Caco-2 (cell line): Measurements from ENCODE around the gene ZFHX3. TPM values are rescaled to one million over a fixed set of nuclear protein-coding genes. Genes with fewer than 3 reads are reported as not detected.

Experiments
- BruUV-seq: library from RNA; stranded (reverse); fragments of 400-500 nt; replicated peaks from 2 replicates; lab custom pipeline; 2021; lab: Mats Ljungman, UMichigan
- CTCF ChIA-PET: fragments of 300-600 bp; sonication (Branson Sonifier 250); formaldehyde crosslinking; loops from one replicate; lab custom pipeline; 2022; ENCODE audit warnings: antibody characterized with exemption; lab: Charles Lee
- POLR2A ChIA-PET: fragments of 300-600 bp; sonication (Branson Sonifier 250); formaldehyde crosslinking; loops from one replicate; lab custom pipeline; 2022; ENCODE audit warnings: antibody characterized with exemption; lab: Charles Lee
- DNase-seq, 2 experiments: peaks; one replicate each; pipeline versions ENCODE4 v3.0.0 to v3.0.0-alpha.2; 2020 to 2022
- H3K27me3 ChIP-seq: replicated peaks from 2 replicates; pipeline ENCODE4 v1.6.0; 2011; ENCODE audit warnings: low read length; ENCODE audit not compliant: control insufficient read depth, insufficient read depth
- H3K36me3 ChIP-seq: 2 replicates; pipeline ENCODE4 v1.5.1; 2011; ENCODE audit warnings: low read length; ENCODE audit not compliant: control insufficient read depth, insufficient read depth
- H3K4me1 ChIP-seq: fragments of 250-450 bp; sonication (Bioruptor Pico); 2 replicates; pipeline ENCODE4 v1.5.1; 2020; ENCODE audit warnings: mild to moderate bottlenecking
- H3K4me3 ChIP-seq: 2 replicates; pipeline ENCODE4 v1.5.1; 2011; ENCODE audit warnings: low read depth, mild to moderate bottlenecking, control low read depth, low read length
- H3K9me3 ChIP-seq: fragments of 250-450 bp; sonication (Bioruptor Pico); 2 replicates; pipeline ENCODE4 v1.5.1; 2020; ENCODE audit warnings: mild to moderate bottlenecking, moderate library complexity
- H3K27ac Mint-ChIP-seq: one replicate; pipeline ENCODE4 v1.8.0; 2022; ENCODE audit warnings: mixed read lengths; ENCODE audit not compliant: unreplicated experiment
- H3K27me3 Mint-ChIP-seq: one replicate; pipeline ENCODE4 v1.8.0; 2022; ENCODE audit warnings: mixed read lengths; ENCODE audit not compliant: insufficient read depth, unreplicated experiment
- H3K36me3 Mint-ChIP-seq: one replicate; pipeline ENCODE4 v1.8.0; 2022; ENCODE audit warnings: mild to moderate bottlenecking, mixed read lengths; ENCODE audit not compliant: insufficient read depth, unreplicated experiment
- H3K4me1 Mint-ChIP-seq: one replicate; pipeline ENCODE4 v1.8.0; 2022; ENCODE audit warnings: low read depth, mixed read lengths; ENCODE audit not compliant: unreplicated experiment
- H3K4me3 Mint-ChIP-seq: one replicate; pipeline ENCODE4 v1.8.0; 2022; ENCODE audit warnings: mild to moderate bottlenecking, moderate library complexity, mixed read lengths; ENCODE audit not compliant: unreplicated experiment
- H3K9me3 Mint-ChIP-seq: one replicate; pipeline ENCODE4 v1.8.0; 2022; ENCODE audit warnings: mixed read lengths; ENCODE audit not compliant: unreplicated experiment
- intact Hi-C: fragments of 100-400 bp; cut with micrococcal nuclease; formaldehyde crosslinking; loops from one replicate; pipeline ENCODE4 v1.10.0; 2022; ENCODE audit not compliant: unreplicated experiment
- total RNA-seq: library from RNA; stranded (reverse); gene quantifications from 2 replicates; pipeline ENCODE4 v1.2.3, GENCODE V29; 2022
- TF ChIP-seq, protein P1 (sequence below), 2 experiments: fragments of 200-600 bp in 1 of 2; IDR thresholded peaks; 1 replicate in 1 of 2; 2 replicates in 1 of 2; pipeline versions ENCODE4 v1.5.1 to v1.8.0; 2011 to 2022; ENCODE audit warnings: antibody characterized with exemption in 1 of 2, control low read depth in 1 of 2, inconsistent platforms in 1 of 2, low read depth in 1 of 2, low read length in 1 of 2, mild to moderate bottlenecking in 1 of 2, moderate library complexity in 1 of 2; ENCODE audit not compliant: insufficient read depth in 1 of 2, severe bottlenecking in 1 of 2, unreplicated experiment in 1 of 2

The ZFHX3 gene
- total RNA-seq, 1 experiment from 2014 or later, result 39.9 TPM

- TF ChIP-seq, protein P1, sequence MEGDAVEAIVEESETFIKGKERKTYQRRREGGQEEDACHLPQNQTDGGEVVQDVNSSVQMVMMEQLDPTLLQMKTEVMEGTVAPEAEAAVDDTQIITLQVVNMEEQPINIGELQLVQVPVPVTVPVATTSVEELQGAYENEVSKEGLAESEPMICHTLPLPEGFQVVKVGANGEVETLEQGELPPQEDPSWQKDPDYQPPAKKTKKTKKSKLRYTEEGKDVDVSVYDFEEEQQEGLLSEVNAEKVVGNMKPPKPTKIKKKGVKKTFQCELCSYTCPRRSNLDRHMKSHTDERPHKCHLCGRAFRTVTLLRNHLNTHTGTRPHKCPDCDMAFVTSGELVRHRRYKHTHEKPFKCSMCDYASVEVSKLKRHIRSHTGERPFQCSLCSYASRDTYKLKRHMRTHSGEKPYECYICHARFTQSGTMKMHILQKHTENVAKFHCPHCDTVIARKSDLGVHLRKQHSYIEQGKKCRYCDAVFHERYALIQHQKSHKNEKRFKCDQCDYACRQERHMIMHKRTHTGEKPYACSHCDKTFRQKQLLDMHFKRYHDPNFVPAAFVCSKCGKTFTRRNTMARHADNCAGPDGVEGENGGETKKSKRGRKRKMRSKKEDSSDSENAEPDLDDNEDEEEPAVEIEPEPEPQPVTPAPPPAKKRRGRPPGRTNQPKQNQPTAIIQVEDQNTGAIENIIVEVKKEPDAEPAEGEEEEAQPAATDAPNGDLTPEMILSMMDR (IDR thresholded peaks at IDR 0.05; ENCODE audit: insufficient read depth in 1 of 2, low read depth in 1 of 2, low read length in 1 of 2, severe bottlenecking in 1 of 2, unreplicated experiment in 1 of 2), result no peak
- Mint-ChIP-seq H3K27me3 (no peaks in the 10 kb centered on the region), H3K27ac (no peak overlapping the region), H3K9me3 (peaks cover 7% of the 10 kb centered on the region), H3K4me3 (no peak overlapping the region), H3K4me1 (peaks cover 53% of the 10 kb centered on the region), H3K36me3 (peaks cover 59% of the 10 kb centered on the region)
- CTCF ChIA-PET, result no interaction called here
- Histone ChIP-seq H3K36me3 (no peaks in the 10 kb centered on the region), H3K4me1 (peaks cover 36% of the 10 kb centered on the region), H3K27me3 (no peaks in the 10 kb centered on the region), H3K9me3 (no peaks in the 10 kb centered on the region), H3K4me3 (no peak overlapping the region)
- POLR2A ChIA-PET, result no interaction called here
- no TSS peak for BruUV-seq
- no peak for DNase-seq
- intact Hi-C loops, result no loop called here
Measured at GRCh38 chr16:72873044-72873443, 174.9 kb downstream of the ZFHX3 start.

DNA sequence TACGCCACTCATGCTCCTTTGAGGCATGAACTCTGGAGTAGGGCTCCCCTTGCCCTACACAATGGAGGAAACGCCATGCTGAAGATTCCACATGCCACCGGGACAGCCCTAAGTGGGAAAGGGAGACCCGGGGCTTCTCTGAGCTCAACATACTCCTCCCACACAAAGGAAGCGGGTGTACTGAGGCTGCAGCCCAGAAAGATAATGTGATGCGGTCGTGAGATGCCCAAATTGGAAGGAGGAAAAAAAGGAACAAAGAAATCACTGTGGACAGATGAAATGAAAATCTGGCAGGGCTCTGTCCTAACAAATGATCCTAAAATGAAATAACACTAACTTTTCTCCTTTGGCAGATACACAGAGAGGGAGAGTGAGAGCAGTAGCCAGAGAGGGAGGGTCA, 182.1 kb downstream of the ZFHX3 start:
- Mint-ChIP-seq H3K27me3 (no peaks in the 10 kb centered on the region), H3K4me1 (peaks cover 10% of the 10 kb centered on the region), H3K36me3 (peaks cover 20% of the 10 kb centered on the region), H3K4me3 (no peak overlapping the region), H3K27ac (no peak overlapping the region), H3K9me3 (no peaks in the 10 kb centered on the region)
- Histone ChIP-seq H3K4me3 (no peak overlapping the region), H3K36me3 (peaks cover 2% of the 10 kb centered on the region; the same call in 1 of the 2 replicates), H3K4me1 (no peaks in the 10 kb centered on the region), H3K9me3 (no peaks in the 10 kb centered on the region), H3K27me3 (no peaks in the 10 kb centered on the region)
- no TSS peak for BruUV-seq
- DNase-seq, result no peak
- ChIA-PET POLR2A (no interaction called here), CTCF (no interaction called here)
- intact Hi-C loops, result no loop called here
- TF ChIP-seq, protein P1 (IDR thresholded peaks at IDR 0.05; ENCODE audit: insufficient read depth in 1 of 2, low read depth in 1 of 2, low read length in 1 of 2, severe bottlenecking in 1 of 2, unreplicated experiment in 1 of 2), result no peak

- Histone ChIP-seq H3K36me3 (peaks cover 2% of the 10 kb centered on the region; the same call in 1 of the 2 replicates), H3K27me3 (no peaks in the 10 kb centered on the region), H3K9me3 (no peaks in the 10 kb centered on the region), H3K4me1 (no peaks in the 10 kb centered on the region), H3K4me3 (no peak overlapping the region)
- TF ChIP-seq, protein P1 (IDR thresholded peaks at IDR 0.05; ENCODE audit: insufficient read depth in 1 of 2, low read depth in 1 of 2, low read length in 1 of 2, severe bottlenecking in 1 of 2, unreplicated experiment in 1 of 2), result no peak
- no peak for DNase-seq
- H3K27me3 Mint-ChIP-seq, result no peaks in the 10 kb centered on the region
- peaks cover 23% of the 10 kb centered on the region for H3K36me3 Mint-ChIP-seq
- H3K27ac Mint-ChIP-seq, result no peak overlapping the region
- peaks cover 10% of the 10 kb centered on the region for H3K4me1 Mint-ChIP-seq
- BruUV-seq, result no TSS peak
- POLR2A ChIA-PET, result no interaction called here
- CTCF ChIA-PET, result no interaction called here
- intact Hi-C loops, result no loop called here
- H3K9me3 Mint-ChIP-seq, result no peaks in the 10 kb centered on the region
- no peak overlapping the region for H3K4me3 Mint-ChIP-seq
Measured at GRCh38 chr16:72865258-72865657, 182.7 kb downstream of the ZFHX3 start.
